HL-60/S4 (cell line): Measurements from ENCODE around the gene MAP1LC3B.
"Not testable (repeated sequence)": the region's sequence is repeated elsewhere in the genome, so short reads cannot be mapped to it uniquely, and the experiment has no call there.

Source experiments
- in situ Hi-C: fragments of 300-500 bp; cut with MboI; formaldehyde crosslinking; loops from 2 replicates; pipeline ENCODE4 v1.14.3; 2022; ENCODE audit warnings: low sequenced_read_pairs

The MAP1LC3B gene

DNA sequence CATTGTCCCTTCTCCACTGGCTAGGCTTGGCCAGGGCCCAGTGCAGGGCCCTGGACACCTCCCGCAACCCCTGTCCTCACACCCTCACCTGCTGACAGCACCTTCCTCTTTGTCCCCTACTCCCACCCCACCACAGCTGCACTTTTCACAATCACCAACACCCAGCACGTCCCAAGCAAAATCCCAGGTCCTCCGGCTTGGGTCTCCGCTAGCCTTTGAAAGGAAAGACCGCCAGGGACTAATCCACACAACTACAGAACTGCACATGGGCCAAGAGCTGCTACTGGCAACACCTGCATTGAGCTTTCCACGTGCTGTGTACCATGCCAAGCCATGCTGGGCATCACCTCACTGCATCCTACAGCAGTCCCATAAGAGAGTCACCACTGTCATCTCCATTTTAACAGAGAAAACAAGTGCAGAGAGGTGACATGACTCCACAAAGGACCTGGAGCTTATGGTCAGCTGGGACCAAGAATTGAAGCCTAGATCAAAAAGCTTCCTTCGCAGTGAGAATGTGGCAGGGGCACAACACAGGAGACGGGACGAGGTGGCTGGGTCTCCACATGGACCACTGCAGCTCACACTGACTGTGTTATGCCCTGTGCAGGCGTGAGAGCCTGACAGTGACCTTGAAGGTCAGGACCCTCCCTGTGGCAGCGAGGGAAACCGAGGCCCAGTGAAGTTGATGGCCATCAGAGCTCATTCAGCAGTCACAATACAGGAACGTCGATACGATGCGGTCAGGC lies 31.1 kb upstream of the MAP1LC3B start:
- in situ Hi-C loops = no loop called here

GRCh38 chr16:87361916-87362619 lies 30.1 kb upstream of the MAP1LC3B start:
- in situ Hi-C loops = no loop called here

DNA sequence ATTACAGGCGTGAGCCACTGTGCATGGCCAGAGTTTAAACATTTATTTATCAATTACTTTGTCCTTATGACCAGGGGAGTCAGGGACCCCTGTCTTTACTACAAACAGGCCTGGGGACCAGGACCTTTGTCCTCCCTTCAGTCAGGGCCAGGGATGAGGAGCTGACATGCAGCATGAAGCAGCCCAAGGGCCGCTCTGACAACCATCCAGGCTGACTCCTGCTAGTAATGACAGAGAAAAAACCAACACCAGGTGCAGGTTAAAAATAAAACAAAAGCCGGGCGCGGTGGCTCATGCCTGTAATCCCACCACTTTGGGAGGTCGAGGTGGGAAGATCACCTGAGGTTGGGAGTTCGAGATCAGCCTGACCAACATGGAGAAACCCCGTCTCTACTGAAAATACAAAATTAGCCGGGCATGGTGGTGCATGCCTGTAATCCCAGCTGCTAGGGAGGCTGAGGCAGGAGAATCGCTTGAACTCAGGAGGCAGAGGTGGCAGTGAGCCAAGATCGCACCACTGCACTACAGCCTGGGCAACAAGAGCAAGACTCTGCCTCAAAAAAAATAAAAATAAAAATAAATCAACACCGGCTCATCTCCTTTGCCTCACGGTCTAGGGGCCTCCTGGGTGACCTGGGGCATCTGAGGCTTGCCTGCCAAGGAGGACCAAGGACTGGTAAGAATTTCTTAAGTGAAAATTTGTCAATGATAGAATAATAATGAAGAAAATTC lies 29.1 kb upstream of the MAP1LC3B start:
- in situ Hi-C loops = not testable (repeated sequence)

DNA sequence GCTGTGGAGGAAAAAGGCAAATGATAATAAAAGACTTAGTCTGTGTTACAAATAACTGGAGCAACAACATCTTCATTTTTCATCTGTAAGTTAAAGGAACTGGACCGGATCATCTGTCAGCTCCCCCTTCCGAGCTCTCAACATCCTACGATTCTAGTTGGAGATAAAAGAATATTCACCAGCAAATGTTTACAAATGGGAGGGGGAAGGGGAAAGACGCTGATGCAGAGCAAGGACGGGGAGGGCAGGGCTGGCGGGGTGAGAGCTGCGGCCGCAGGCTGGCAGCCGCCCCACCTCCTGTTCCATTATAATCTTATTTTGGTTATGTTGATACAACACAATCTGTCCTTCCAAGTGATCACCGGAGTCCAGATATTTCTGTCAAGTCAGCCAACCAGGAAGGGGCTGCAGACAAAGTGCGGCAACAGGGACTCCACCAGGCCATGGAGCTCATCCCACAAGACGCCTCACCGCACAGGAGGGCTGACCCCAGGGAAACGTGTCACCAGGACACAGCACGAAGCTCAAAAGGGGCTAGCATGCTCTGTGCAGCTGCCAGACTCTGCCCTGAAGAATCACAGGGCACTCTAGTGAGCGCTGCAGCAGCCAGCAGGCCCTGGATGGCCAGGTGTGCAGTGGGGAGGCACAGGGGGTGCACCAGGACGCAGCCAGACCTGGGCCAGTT lies 28.2 kb upstream of the MAP1LC3B start:
- in situ Hi-C loops = no loop called here

GRCh38 chr16:87365021-87365713 lies 27.0 kb upstream of the MAP1LC3B start:
- in situ Hi-C loops = no loop called here

DNA sequence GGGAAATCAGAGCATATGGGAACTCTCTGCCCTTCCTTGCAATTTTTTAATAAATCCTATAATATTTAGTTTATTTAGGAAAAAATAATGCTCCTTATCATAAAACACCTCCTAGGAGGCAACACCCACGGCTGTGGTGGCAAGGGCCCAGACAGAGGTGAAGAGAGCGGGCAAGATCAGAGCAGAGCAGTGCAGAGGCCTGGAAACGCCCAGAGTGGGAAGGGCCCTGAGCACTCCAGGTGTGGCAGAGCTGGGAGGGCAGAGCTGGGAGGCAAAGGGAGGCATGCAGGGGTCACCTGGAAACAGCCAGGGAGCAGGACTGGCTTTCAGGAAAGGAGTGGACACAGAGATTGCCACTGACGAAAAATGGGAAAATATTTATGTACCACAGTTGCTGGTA lies 25.8 kb upstream of the MAP1LC3B start:
- in situ Hi-C loops = no loop called here

DNA sequence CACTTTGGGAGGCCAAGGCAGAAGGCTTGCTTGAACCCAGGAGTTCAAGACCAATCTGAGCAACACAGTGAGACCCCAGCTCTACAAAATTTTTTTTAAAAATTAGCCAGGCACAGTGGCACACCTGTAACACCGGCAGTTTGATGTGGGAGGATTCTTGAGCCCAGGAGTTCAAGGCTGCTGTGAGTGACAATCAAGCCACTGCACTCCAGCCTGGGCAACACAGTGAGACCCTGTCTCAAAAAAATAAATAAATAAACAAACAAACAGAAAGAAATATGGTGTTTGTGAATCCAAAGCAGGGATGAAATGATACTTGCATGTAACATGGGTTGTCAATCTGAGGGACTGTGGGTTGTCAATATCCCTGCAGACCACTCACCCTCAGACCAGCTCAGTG lies 25.2 kb upstream of the MAP1LC3B start:
- in situ Hi-C loops = no loop called here

DNA sequence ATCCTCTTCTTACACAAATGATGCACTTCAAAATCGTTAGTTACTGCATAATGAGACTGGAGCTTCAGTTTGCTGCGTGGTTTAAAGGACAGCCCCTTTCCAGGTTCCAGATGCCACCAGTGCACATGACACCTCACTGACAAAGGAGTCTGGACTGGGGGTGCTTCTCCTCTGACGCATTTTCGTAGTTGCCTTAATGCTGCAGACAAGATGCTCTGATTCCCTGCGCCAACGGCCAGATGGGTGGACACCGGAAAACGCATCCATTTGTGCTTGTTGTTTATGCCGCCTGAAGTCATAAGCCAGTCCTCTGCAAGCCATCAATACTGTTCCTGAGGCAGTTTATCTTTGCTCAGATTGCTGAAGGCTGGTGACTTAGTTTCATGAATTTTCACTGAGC lies 24.6 kb upstream of the MAP1LC3B start:
- in situ Hi-C loops = no loop called here

- in situ Hi-C loops = no loop called here
These were observed 23.9 kb upstream of the MAP1LC3B start for GRCh38 chr16:87368029-87368770.

- in situ Hi-C loops = no loop called here
These were observed 22.9 kb upstream of the MAP1LC3B start for GRCh38 chr16:87369117-87369765.

- in situ Hi-C loops = no loop called here
These were observed 22.1 kb upstream of the MAP1LC3B start for GRCh38 chr16:87369796-87370719.

DNA sequence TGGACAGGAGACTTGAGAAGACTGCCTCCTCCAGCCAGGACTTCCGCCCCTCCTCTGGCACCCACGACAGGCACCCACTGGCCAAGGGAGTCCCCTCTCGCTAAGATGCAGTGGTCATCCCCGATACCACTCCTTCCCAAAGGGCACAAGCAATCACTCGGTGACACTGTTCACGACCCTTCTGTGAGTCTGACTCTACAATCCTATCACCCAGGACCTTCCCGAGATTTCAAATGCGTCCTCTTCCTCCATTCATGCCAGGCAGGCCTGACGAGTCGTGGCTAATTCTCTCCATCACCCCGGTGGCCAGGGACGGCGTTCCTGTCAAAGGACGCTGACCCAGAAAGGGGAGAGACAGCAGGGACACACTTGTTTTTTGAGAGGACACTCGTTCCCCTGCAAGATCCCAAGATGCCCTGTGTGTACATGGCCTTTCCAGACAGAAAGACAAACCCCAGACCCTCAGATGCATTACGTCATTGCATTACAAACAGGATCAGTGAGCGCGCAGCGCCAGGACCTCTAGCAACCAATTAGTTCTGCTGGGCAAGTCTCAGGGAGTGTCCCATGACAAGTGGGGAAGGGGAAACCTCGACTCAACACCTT lies 20.8 kb upstream of the MAP1LC3B start:
- in situ Hi-C loops = no loop called here

GRCh38 chr16:87372305-87372704 lies 19.8 kb upstream of the MAP1LC3B start:
- in situ Hi-C loops = no loop called here

DNA sequence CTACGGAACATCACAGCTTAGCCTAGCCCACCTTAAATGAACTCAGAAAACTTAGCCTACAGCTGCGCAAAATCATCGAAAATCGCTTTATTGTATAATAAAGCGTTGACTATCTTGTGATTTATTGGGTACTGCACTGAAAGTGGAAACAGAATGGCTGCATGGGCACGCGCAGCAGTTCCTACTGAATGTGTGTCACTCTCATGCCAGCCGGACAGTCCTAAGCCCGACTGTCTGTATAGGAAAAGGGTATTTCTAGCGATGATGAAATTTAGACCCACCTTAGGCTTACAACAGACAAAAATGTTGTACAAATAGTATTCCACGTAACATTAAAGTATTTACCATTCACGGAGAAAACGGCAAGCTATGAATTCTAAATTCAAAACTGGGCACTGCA lies 17.8 kb upstream of the MAP1LC3B start:
- in situ Hi-C loops = no loop called here

DNA sequence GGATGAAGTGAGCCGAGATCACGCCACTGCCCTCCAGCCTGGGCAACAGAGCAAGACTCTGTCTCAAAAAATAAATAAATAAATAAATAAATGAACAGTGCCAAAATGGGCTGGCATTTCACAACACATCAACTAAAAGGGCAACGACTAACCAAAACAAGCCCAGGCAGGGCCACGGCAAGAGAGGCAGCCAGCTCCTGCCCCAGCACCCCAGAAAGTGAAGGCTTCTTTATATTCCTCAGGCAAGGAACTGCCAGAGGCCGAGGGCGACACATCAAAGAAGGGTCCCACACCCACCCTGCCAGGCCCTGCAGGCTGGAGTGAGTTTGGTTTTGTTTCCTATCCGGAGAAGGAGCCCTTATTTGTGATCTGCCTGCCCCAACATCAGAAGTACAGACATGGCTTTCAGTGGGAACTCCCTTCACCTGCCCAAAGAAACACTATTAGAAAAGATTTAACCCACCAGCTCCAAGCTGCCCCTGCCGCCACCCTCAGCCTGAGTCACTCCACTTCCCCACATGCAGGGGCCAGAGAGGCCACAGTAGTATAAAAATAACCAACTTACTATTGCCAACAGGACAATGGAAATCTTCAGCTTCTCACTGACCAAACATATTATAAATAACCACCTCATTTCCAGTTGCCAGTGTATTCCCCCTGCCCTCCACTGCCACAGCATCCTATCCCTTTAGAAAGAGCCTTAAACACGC lies 16.6 kb upstream of the MAP1LC3B start:
- in situ Hi-C loops = no loop called here

- in situ Hi-C loops = no loop called here
These were observed 15.5 kb upstream of the MAP1LC3B start for GRCh38 chr16:87376660-87377059.

- in situ Hi-C loops = not testable (repeated sequence)
These were observed 12.8 kb upstream of the MAP1LC3B start for GRCh38 chr16:87379312-87379752.
